IPS DF 6.9 (cell line): ENCODE measurements around the gene OR2W1.

Source experiments
- DNase-seq: peaks from one replicate; pipeline ENCODE4 v3.0.0-alpha.2; 2013; ENCODE audit warnings: low read depth, low spot score
- H3K27ac ChIP-seq: one replicate; pipeline ENCODE4 v1.5.1; 2013; ENCODE audit warnings: low read length, control low read depth
- H3K27me3 ChIP-seq: 2 replicates; pipeline ENCODE4 v1.6.1; 2013; ENCODE audit warnings: mild to moderate bottlenecking, low read length; ENCODE audit not compliant: control insufficient read depth, insufficient read depth
- H3K36me3 ChIP-seq: 2 replicates; pipeline ENCODE4 v1.6.1; 2013; ENCODE audit warnings: low read length; ENCODE audit not compliant: control insufficient read depth, insufficient read depth
- H3K4me1 ChIP-seq: 2 replicates; pipeline ENCODE4 v1.6.1; 2013; ENCODE audit warnings: low read length; ENCODE audit not compliant: control insufficient read depth, insufficient read depth
- H3K4me3 ChIP-seq: 2 replicates; pipeline ENCODE4 v1.5.1; 2013; ENCODE audit warnings: mild to moderate bottlenecking, low read length
- H3K9me3 ChIP-seq: 2 replicates; pipeline ENCODE4 v1.6.1; 2013; ENCODE audit warnings: low read length, inconsistent platforms; ENCODE audit not compliant: control insufficient read depth, insufficient read depth
- WGBS: extraction: QIAGEN DNeasy Blood & Tissue Kit; methylation state at CpG from one replicate; pipeline ENCODE4 v1.1.7; 2013; ENCODE audit warnings: mixed read lengths, missing lambda C conversion rate; ENCODE audit not compliant: insufficient read length, insufficient coverage; 5-methylcytosine and 5-hydroxymethylcytosine counted together

OR2W1 gene

GRCh38 chr6:29045075-29045474 lies at the start of gene OR2W1:
TSS of gene OR2W1 (minus strand) at chr6:29045175. CDS start at chr6:29045175, 0 bp downstream.
- H3K4me3 ChIP-seq = no peak within 1 kb of the TSS
- H3K4me1 ChIP-seq = no peaks in the 10 kb centered on the region
- H3K27me3 ChIP-seq = no peaks in the 10 kb centered on the region
- no CpG with 5 or more reads among the region's 1 CpG for WGBS
- no peak within 1 kb of the TSS for H3K27ac ChIP-seq
- no peaks in the 10 kb centered on the region for H3K9me3 ChIP-seq
- no peaks in the 10 kb centered on the region for H3K36me3 ChIP-seq
- no peak for DNase-seq

GRCh38 chr6:29092957-29093356 lies 48.0 kb upstream of the OR2W1 start:
- no peak for DNase-seq
- no CpG with 5 or more reads among the region's 3 CpGs for WGBS

GRCh38 chr6:29087213-29087612 lies 42.2 kb upstream of the OR2W1 start, which contains the start of gene OR2B3:
TSS of gene OR2B3 (minus strand) at chr6:29087313. CDS start at chr6:29087248, 65 bp downstream.
- Histone ChIP-seq H3K4me1 (no peaks in the 10 kb centered on the region), H3K36me3 (no peaks in the 10 kb centered on the region), H3K4me3 (no peak within 1 kb of the TSS), H3K27ac (no peak within 1 kb of the TSS), H3K9me3 (no peaks in the 10 kb centered on the region), H3K27me3 (no peaks in the 10 kb centered on the region)
- no peak for DNase-seq
- WGBS = no CpG with 5 or more reads among the region's 1 CpG

More at GRCh38 chr6:29092957-29093356, 48.0 kb upstream of the OR2W1 start:
- H3K4me3 ChIP-seq = no peak overlapping the region
- no peaks in the 10 kb centered on the region for H3K27me3 ChIP-seq
- H3K4me1 ChIP-seq = no peaks in the 10 kb centered on the region
- H3K9me3 ChIP-seq = no peaks in the 10 kb centered on the region
- H3K36me3 ChIP-seq = no peaks in the 10 kb centered on the region
- no peak overlapping the region for H3K27ac ChIP-seq

- no peak for DNase-seq
Measured at GRCh38 chr6:29082457-29082856, 37.5 kb upstream of the OR2W1 start.

GRCh38 chr6:29081312-29081711 lies 36.3 kb upstream of the OR2W1 start:
- Histone ChIP-seq H3K27ac (no peak overlapping the region), H3K4me1 (no peaks in the 10 kb centered on the region), H3K36me3 (no peaks in the 10 kb centered on the region), H3K4me3 (no peak overlapping the region), H3K27me3 (no peaks in the 10 kb centered on the region), H3K9me3 (no peaks in the 10 kb centered on the region)
- DNase-seq = no peak

More at GRCh38 chr6:29082457-29082856, 37.5 kb upstream of the OR2W1 start:
- no peaks in the 10 kb centered on the region for H3K4me1 ChIP-seq
- no peaks in the 10 kb centered on the region for H3K27me3 ChIP-seq
- H3K27ac ChIP-seq = no peak overlapping the region
- H3K9me3 ChIP-seq = no peaks in the 10 kb centered on the region
- no peak overlapping the region for H3K4me3 ChIP-seq
- no peaks in the 10 kb centered on the region for H3K36me3 ChIP-seq
- WGBS = no CpG with 5 or more reads among the region's 15 CpGs

GRCh38 chr6:29079203-29079602 lies 34.2 kb upstream of the OR2W1 start:
- Histone ChIP-seq H3K27me3 (no peaks in the 10 kb centered on the region), H3K9me3 (no peaks in the 10 kb centered on the region), H3K27ac (no peak overlapping the region), H3K4me1 (no peaks in the 10 kb centered on the region), H3K4me3 (no peak overlapping the region), H3K36me3 (no peaks in the 10 kb centered on the region)
- no CpG with 5 or more reads among the region's 1 CpG for WGBS
- no peak for DNase-seq

- H3K4me1 ChIP-seq = no peaks in the 10 kb centered on the region
- peak; percentile 54 for DNase-seq
- no peak overlapping the region for H3K27ac ChIP-seq
- H3K9me3 ChIP-seq = no peaks in the 10 kb centered on the region
- no peak overlapping the region for H3K4me3 ChIP-seq
- no peaks in the 10 kb centered on the region for H3K27me3 ChIP-seq
- no peaks in the 10 kb centered on the region for H3K36me3 ChIP-seq
- WGBS = no CpG with 5 or more reads among the region's 9 CpGs
Measured at GRCh38 chr6:29071831-29072723, 27.1 kb upstream of the OR2W1 start.

- WGBS = no CpG with 5 or more reads among the region's 3 CpGs
- no peaks in the 10 kb centered on the region for H3K4me1 ChIP-seq
- no peaks in the 10 kb centered on the region for H3K36me3 ChIP-seq
- no peaks in the 10 kb centered on the region for H3K27me3 ChIP-seq
- no peak overlapping the region for H3K4me3 ChIP-seq
- H3K27ac ChIP-seq = no peak overlapping the region
- DNase-seq = no peak
- no peaks in the 10 kb centered on the region for H3K9me3 ChIP-seq
Measured at GRCh38 chr6:29051680-29052079, 6.7 kb upstream of the OR2W1 start.

GRCh38 chr6:29035951-29036350 lies 9.0 kb downstream of the OR2W1 start:
- WGBS = no CpG with 5 or more reads among the region's 24 CpGs

GRCh38 chr6:29028821-29029220 lies 16.2 kb downstream of the OR2W1 start:
- no peak overlapping the region for H3K4me3 ChIP-seq
- no peak overlapping the region for H3K27ac ChIP-seq
- no peaks in the 10 kb centered on the region for H3K27me3 ChIP-seq
- H3K9me3 ChIP-seq = no peaks in the 10 kb centered on the region
- no peaks in the 10 kb centered on the region for H3K4me1 ChIP-seq
- H3K36me3 ChIP-seq = no peaks in the 10 kb centered on the region
- DNase-seq = no peak
- no CpG with 5 or more reads among the region's 13 CpGs for WGBS

More at GRCh38 chr6:29035951-29036350, 9.0 kb downstream of the OR2W1 start:
- H3K9me3 ChIP-seq = no peaks in the 10 kb centered on the region
- no peaks in the 10 kb centered on the region for H3K36me3 ChIP-seq
- no peak for DNase-seq
- H3K27ac ChIP-seq = no peak overlapping the region
- H3K4me1 ChIP-seq = no peaks in the 10 kb centered on the region
- no peaks in the 10 kb centered on the region for H3K27me3 ChIP-seq
- no peak overlapping the region for H3K4me3 ChIP-seq
